H9 (cell line): ENCODE results near the gene FHOD3. TPM values are rescaled to one million over a fixed set of nuclear protein-coding genes. Genes with fewer than 3 reads are reported as not detected.

ENCODE experiments used
- DNase-seq: peaks from one replicate; pipeline ENCODE4 v3.0.0-alpha.2; 2017
- H2AFZ ChIP-seq: one replicate; pipeline ENCODE4 v1.6.1; 2013; ENCODE audit warnings: mild to moderate bottlenecking, low read length, control low read depth, moderate library complexity
- H2AK5ac ChIP-seq: 2 replicates; pipeline ENCODE4 v1.6.1; 2013; ENCODE audit warnings: low read length, control low read depth, mixed read lengths; ENCODE audit not compliant: insufficient read length
- H2BK120ac ChIP-seq: one replicate; pipeline ENCODE4 v1.6.1; 2013; ENCODE audit warnings: low read depth, mild to moderate bottlenecking, low read length, control low read depth, inconsistent platforms; ENCODE audit not compliant: poor library complexity, severe bottlenecking
- H2BK12ac ChIP-seq: 2 replicates; pipeline ENCODE4 v1.6.1; 2013; ENCODE audit warnings: low read length, control low read depth, mixed read lengths, low read depth; ENCODE audit not compliant: insufficient read length
- H2BK15ac ChIP-seq: 2 replicates; pipeline ENCODE4 v1.6.1; 2013; ENCODE audit warnings: low read depth, low read length, control low read depth
- H2BK20ac ChIP-seq: one replicate; pipeline ENCODE4 v1.6.1; 2013; ENCODE audit warnings: low read depth, mild to moderate bottlenecking, low read length, control low read depth, inconsistent platforms; ENCODE audit not compliant: poor library complexity, severe bottlenecking
- H2BK5ac ChIP-seq: 2 replicates; pipeline ENCODE4 v1.6.1; 2013; ENCODE audit warnings: low read length, control low read depth, mixed read lengths; ENCODE audit not compliant: insufficient read length
- H3K14ac ChIP-seq: 2 replicates; pipeline ENCODE4 v1.6.1; 2013; ENCODE audit warnings: low read length, control low read depth; ENCODE audit not compliant: insufficient read depth
- H3K18ac ChIP-seq: 2 replicates; pipeline ENCODE4 v1.6.1; 2013; ENCODE audit warnings: low read depth, mild to moderate bottlenecking, mixed read lengths, low read length, control low read depth; ENCODE audit not compliant: insufficient read length
- H3K23ac ChIP-seq: 2 replicates; pipeline ENCODE4 v1.6.1; 2013; ENCODE audit warnings: low read length, control low read depth, mixed read lengths, low read depth; ENCODE audit not compliant: insufficient read length
- H3K23me2 ChIP-seq: 2 replicates; pipeline ENCODE4 v1.6.1; 2013; ENCODE audit warnings: low read depth, mild to moderate bottlenecking, mixed read lengths, low read length, control low read depth; ENCODE audit not compliant: insufficient read length, poor library complexity, severe bottlenecking
- H3K27ac ChIP-seq: 2 replicates; pipeline ENCODE4 v1.5.1; 2013; ENCODE audit warnings: low read length, control low read depth, mixed read lengths, low read depth; ENCODE audit not compliant: insufficient read length
- H3K27me3 ChIP-seq: 2 replicates; pipeline ENCODE4 v1.6.1; 2013; ENCODE audit warnings: low read length, control low read depth, inconsistent platforms; ENCODE audit not compliant: insufficient read depth
- H3K4ac ChIP-seq: 2 replicates; pipeline ENCODE4 v1.6.1; 2013; ENCODE audit warnings: low read depth, mild to moderate bottlenecking, control low read depth, inconsistent platforms, low read length, moderate library complexity
- H3K4me1 ChIP-seq: 2 replicates; pipeline ENCODE4 v1.6.1; 2013; ENCODE audit warnings: low read length, control low read depth, inconsistent platforms; ENCODE audit not compliant: insufficient read depth
- H3K4me2 ChIP-seq: 2 replicates; pipeline ENCODE4 v1.6.1; 2013; ENCODE audit warnings: low read length, control low read depth, mixed read lengths; ENCODE audit not compliant: insufficient read length, insufficient read depth
- H3K56ac ChIP-seq: 2 replicates; pipeline ENCODE4 v1.6.1; 2013; ENCODE audit warnings: low read depth, mild to moderate bottlenecking, mixed read lengths, low read length, control low read depth; ENCODE audit not compliant: insufficient read length
- H3K79me1 ChIP-seq: 2 replicates; pipeline ENCODE4 v1.6.1; 2013; ENCODE audit warnings: low read depth, mild to moderate bottlenecking, moderate library complexity, low read length, control low read depth, inconsistent platforms; ENCODE audit not compliant: insufficient read depth, poor library complexity, severe bottlenecking
- H3K79me2 ChIP-seq: 2 replicates; pipeline ENCODE4 v1.6.1; 2013; ENCODE audit warnings: low read length, control low read depth, inconsistent platforms; ENCODE audit not compliant: insufficient read depth
- H3K9ac ChIP-seq: 2 replicates; pipeline ENCODE4 v1.6.1; 2013; ENCODE audit warnings: low read length, control low read depth, mixed read lengths; ENCODE audit not compliant: insufficient read length; ENCODE audit errors: extremely low read depth
- H3K9me3 ChIP-seq: one replicate; pipeline ENCODE4 v1.6.1; 2013; ENCODE audit warnings: low read depth, low read length, inconsistent platforms; ENCODE audit not compliant: control insufficient read depth
- H3T11ph ChIP-seq: one replicate; pipeline ENCODE4 v1.6.1; 2013; ENCODE audit warnings: mild to moderate bottlenecking, low read length, control low read depth, inconsistent platforms
- H4K20me1 ChIP-seq: one replicate; pipeline ENCODE4 v1.6.1; 2013; ENCODE audit not compliant: control insufficient read depth, insufficient read length, insufficient read depth
- H4K5ac ChIP-seq: 2 replicates; pipeline ENCODE4 v1.6.1; 2013; ENCODE audit warnings: low read depth, mild to moderate bottlenecking, mixed read lengths, low read length, control low read depth; ENCODE audit not compliant: insufficient read length
- H4K8ac ChIP-seq: replicated peaks from 2 replicates; pipeline ENCODE4 v1.6.1; 2013; ENCODE audit warnings: low read length, control low read depth, mixed read lengths, low read depth; ENCODE audit not compliant: insufficient read length
- H4K91ac ChIP-seq: 2 replicates; pipeline ENCODE4 v1.6.1; 2013; ENCODE audit warnings: low read depth, mild to moderate bottlenecking, moderate library complexity, mixed read lengths, low read length, control low read depth; ENCODE audit not compliant: insufficient read length
- H3K27ac Mint-ChIP-seq, 3 experiments: 2 replicates in 2 of 3; 3 replicates in 1 of 3; pipeline ENCODE4 v1.8.0; 2020 to 2021; ENCODE audit warnings: mixed read lengths in 3 of 3, mild to moderate bottlenecking in 1 of 3, moderate library complexity in 1 of 3
- H3K27me3 Mint-ChIP-seq: 2 replicates; pipeline ENCODE4 v1.8.0; 2021; ENCODE audit warnings: low read depth, mild to moderate bottlenecking, moderate library complexity, mixed read lengths
- H3K36me3 Mint-ChIP-seq, 3 experiments: 2 replicates in 2 of 3; 3 replicates in 1 of 3; pipeline ENCODE4 v1.8.0; 2020 to 2021; ENCODE audit warnings: low read depth in 3 of 3, mixed read lengths in 3 of 3; ENCODE audit not compliant: insufficient read depth in 1 of 3
- H3K4me1 Mint-ChIP-seq, 2 experiments: 2 replicates each; pipeline ENCODE4 v1.8.0; 2020; ENCODE audit warnings: mixed read lengths in 2 of 2
- H3K4me3 Mint-ChIP-seq, 2 experiments: 2 replicates in 1 of 2; 3 replicates in 1 of 2; pipeline ENCODE4 v1.8.0; 2020 to 2021; ENCODE audit warnings: mild to moderate bottlenecking in 2 of 2, mixed read lengths in 2 of 2, moderate library complexity in 1 of 2
- H3K9me3 Mint-ChIP-seq, 2 experiments: 2 replicates in 1 of 2; 3 replicates in 1 of 2; pipeline ENCODE4 v1.8.0; 2020; ENCODE audit warnings: mild to moderate bottlenecking in 2 of 2, mixed read lengths in 2 of 2, moderate library complexity in 1 of 2
- WGBS: extraction: QIAGEN DNeasy Blood & Tissue Kit; methylation state at CpG from one replicate; pipeline ENCODE4 v1.1.7; 2013; ENCODE audit warnings: missing lambda C conversion rate, low lambda C conversion rate, mixed read lengths; ENCODE audit not compliant: insufficient read length; ENCODE audit errors: extremely low coverage; 5-methylcytosine and 5-hydroxymethylcytosine counted together
- total RNA-seq: library from RNA; stranded (reverse); gene quantifications from 2 replicates; pipeline ENCODE4 v1.2.1, GENCODE V29; 2021
- TF ChIP-seq, protein P1 (sequence below): fragments of 200-600 bp; sonication (generic); conservative IDR thresholded peaks from 3 replicates; pipeline ENCODE4 v1.8.0; 2021; ENCODE audit warnings: antibody characterized with exemption, mild to moderate bottlenecking

The FHOD3 gene
- total RNA-seq, 1 experiment from 2014 or later, result 8.0 TPM

GRCh38 chr18:36294031-36294430 is 3.5 kb upstream of the FHOD3 start:
- H3K79me1 ChIP-seq, result no peaks in the 10 kb centered on the region
- no peak overlapping the region for H4K91ac ChIP-seq
- H3K23me2 ChIP-seq, result peaks cover 20% of the 10 kb centered on the region
- WGBS, result no CpG with 5 or more reads among the region's 1 CpG
- H3K23ac ChIP-seq, result no peak overlapping the region
- H3K27me3 ChIP-seq, result peaks cover 20% of the 10 kb centered on the region
- Mint-ChIP-seq H3K27me3 (peaks cover 12% of the 10 kb centered on the region), H3K4me1 (peaks cover 4% of the 10 kb centered on the region in 2 experiments), H3K36me3 (peaks cover 0 to 2% (median 0%) of the 10 kb centered on the region in 3 experiments; a peak in 3 of 7 replicates), H3K4me3 (no peak overlapping the region), H3K9me3 (peaks cover 0 to 3% of the 10 kb centered on the region in 2 experiments; a peak in 2 of 5 replicates), H3K27ac (no peak overlapping the region)
- no peak overlapping the region for H3K4me2 ChIP-seq
- H4K5ac ChIP-seq, result no peak overlapping the region
- H4K20me1 ChIP-seq, result no peaks in the 10 kb centered on the region
- no peak overlapping the region for H3K27ac ChIP-seq
- DNase-seq, result no peak
- no peak overlapping the region for H2BK120ac ChIP-seq
- no peak overlapping the region for H3K14ac ChIP-seq
- no peak overlapping the region for H3K9ac ChIP-seq
- no peak overlapping the region for H3K18ac ChIP-seq
- no peaks in the 10 kb centered on the region for H3K4me1 ChIP-seq
- no peak overlapping the region for H4K8ac ChIP-seq
- H3K56ac ChIP-seq, result no peak overlapping the region
- H3K9me3 ChIP-seq, result no peaks in the 10 kb centered on the region
- H2BK20ac ChIP-seq, result no peak overlapping the region
- H2AK5ac ChIP-seq, result no peak overlapping the region
- H2BK5ac ChIP-seq, result no peak overlapping the region
- no peak overlapping the region for H2AFZ ChIP-seq
- TF ChIP-seq, protein P1, sequence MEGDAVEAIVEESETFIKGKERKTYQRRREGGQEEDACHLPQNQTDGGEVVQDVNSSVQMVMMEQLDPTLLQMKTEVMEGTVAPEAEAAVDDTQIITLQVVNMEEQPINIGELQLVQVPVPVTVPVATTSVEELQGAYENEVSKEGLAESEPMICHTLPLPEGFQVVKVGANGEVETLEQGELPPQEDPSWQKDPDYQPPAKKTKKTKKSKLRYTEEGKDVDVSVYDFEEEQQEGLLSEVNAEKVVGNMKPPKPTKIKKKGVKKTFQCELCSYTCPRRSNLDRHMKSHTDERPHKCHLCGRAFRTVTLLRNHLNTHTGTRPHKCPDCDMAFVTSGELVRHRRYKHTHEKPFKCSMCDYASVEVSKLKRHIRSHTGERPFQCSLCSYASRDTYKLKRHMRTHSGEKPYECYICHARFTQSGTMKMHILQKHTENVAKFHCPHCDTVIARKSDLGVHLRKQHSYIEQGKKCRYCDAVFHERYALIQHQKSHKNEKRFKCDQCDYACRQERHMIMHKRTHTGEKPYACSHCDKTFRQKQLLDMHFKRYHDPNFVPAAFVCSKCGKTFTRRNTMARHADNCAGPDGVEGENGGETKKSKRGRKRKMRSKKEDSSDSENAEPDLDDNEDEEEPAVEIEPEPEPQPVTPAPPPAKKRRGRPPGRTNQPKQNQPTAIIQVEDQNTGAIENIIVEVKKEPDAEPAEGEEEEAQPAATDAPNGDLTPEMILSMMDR, result no peak
- H2BK15ac ChIP-seq, result no peak overlapping the region
- no peak overlapping the region for H3K4ac ChIP-seq
- H2BK12ac ChIP-seq, result no peak overlapping the region
- H3T11ph ChIP-seq, result no peak overlapping the region
- no peaks in the 10 kb centered on the region for H3K79me2 ChIP-seq
